CD4-positive, CD25-positive, alpha-beta regulatory T cell (primary cell): ENCODE measurements around the gene CNNM3. TPM values are rescaled to one million over a fixed set of nuclear protein-coding genes. Genes with fewer than 3 reads are reported as not detected.

Source experiments
- ATAC-seq, 2 donors: fragments of 150-1000 bp; cut with Tn5 transposase; one replicate each; pipeline ENCODE4 v1.10.0; 2021; ENCODE audit warnings: low read depth in 2 of 2, moderate number of reproducible peaks in 2 of 2, moderate library complexity in 1 of 2
- DNase-seq, 3 donors: peaks; one replicate each; pipeline versions ENCODE4 v3.0.0 to v3.0.0-alpha.2; 2012 to 2022; ENCODE audit warnings: mixed read lengths in 1 of 3
- H3K27ac ChIP-seq: one replicate; pipeline ENCODE4 v1.7.0; 2013; ENCODE audit warnings: mild to moderate bottlenecking, low read length; ENCODE audit not compliant: insufficient read depth, poor library complexity, severe bottlenecking
- H3K27me3 ChIP-seq: one replicate; pipeline ENCODE4 v1.7.0; 2013; ENCODE audit warnings: low read length; ENCODE audit not compliant: control insufficient read depth, insufficient read depth
- H3K36me3 ChIP-seq: one replicate; pipeline ENCODE4 v1.7.0; 2013; ENCODE audit warnings: mild to moderate bottlenecking, low read length, moderate library complexity; ENCODE audit not compliant: control insufficient read depth, insufficient read depth
- H3K4me1 ChIP-seq: 2 replicates; pipeline ENCODE4 v1.7.0; 2013; ENCODE audit warnings: mild to moderate bottlenecking, low read length; ENCODE audit not compliant: insufficient read depth, control insufficient read depth, poor library complexity, severe bottlenecking
- H3K4me3 ChIP-seq: one replicate; pipeline ENCODE4 v1.7.0; 2013; ENCODE audit warnings: low read depth, mild to moderate bottlenecking, low read length, moderate library complexity
- H3K9me3 ChIP-seq, 2 experiments: 1 replicate in 1 of 2; 2 replicates in 1 of 2; pipeline ENCODE4 v1.7.0; 2013; ENCODE audit warnings: low read length in 2 of 2, mild to moderate bottlenecking in 1 of 2, moderate library complexity in 1 of 2; ENCODE audit not compliant: control insufficient read depth in 2 of 2
- H3K27ac Mint-ChIP-seq, 3 donors: one replicate each; pipeline ENCODE4 v1.8.0; 2020 to 2022; ENCODE audit warnings: mild to moderate bottlenecking in 3 of 3, mixed read lengths in 3 of 3, moderate library complexity in 2 of 3
- H3K27me3 Mint-ChIP-seq: one replicate; pipeline ENCODE4 v1.8.0; 2022; ENCODE audit warnings: mild to moderate bottlenecking, mixed read lengths
- H3K36me3 Mint-ChIP-seq: one replicate; pipeline ENCODE4 v1.8.0; 2020; ENCODE audit warnings: mixed read lengths
- H3K4me1 Mint-ChIP-seq, 4 donors: one replicate each; pipeline ENCODE4 v1.8.0; 2020 to 2022; ENCODE audit warnings: mixed read lengths in 4 of 4, mild to moderate bottlenecking in 1 of 4
- H3K4me3 Mint-ChIP-seq, 4 donors: one replicate each; pipeline ENCODE4 v1.8.0; 2020 to 2022; ENCODE audit warnings: mild to moderate bottlenecking in 4 of 4, mixed read lengths in 4 of 4, moderate library complexity in 3 of 4
- H3K9me3 Mint-ChIP-seq, 7 donors: one replicate each; pipeline ENCODE4 v1.8.0; 2020 to 2022; ENCODE audit warnings: mixed read lengths in 7 of 7, mild to moderate bottlenecking in 3 of 7, moderate library complexity in 2 of 7
- polyA plus RNA-seq, 4 donors: library from polyadenylated mRNA; unstranded; fragments of 300-500 nt; fragmentation: Illumina TruSeq; gene quantifications; one replicate each; pipeline ENCODE4 v1.2.3, GENCODE V29; 2021
- total RNA-seq: library from RNA; stranded (reverse); gene quantifications from one replicate; pipeline ENCODE4 v1.2.3, GENCODE V29; 2022

CNNM3 gene
- total and polyA plus RNA-seq, 5 donors from 2014 or later, result 4.9 to 33.1 (median 10.3) TPM

DNA sequence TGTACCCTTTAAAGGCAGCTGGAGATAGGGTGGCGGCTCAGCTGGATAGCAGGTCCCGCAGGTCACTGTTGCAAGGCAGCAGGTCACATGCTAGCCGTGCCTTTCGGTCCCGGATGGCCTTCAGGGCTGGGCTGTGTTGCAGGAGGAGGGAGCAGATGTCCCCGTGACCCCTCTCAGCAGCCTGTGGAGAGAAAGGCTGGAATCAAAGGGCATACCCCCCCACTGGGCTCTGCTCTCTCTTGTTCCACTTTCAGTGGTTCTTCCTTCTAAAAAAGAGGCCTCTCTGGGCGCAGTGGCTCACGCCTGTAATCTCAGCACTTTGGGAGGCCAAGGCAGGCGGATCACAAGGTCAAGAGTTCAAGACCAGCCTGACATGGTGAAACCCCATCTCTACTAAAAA lies 32.2 kb downstream of the CNNM3 start:
- Histone ChIP-seq H3K4me3 (no peak overlapping the region), H3K36me3 (peaks cover 53% of the 10 kb centered on the region)

DNA sequence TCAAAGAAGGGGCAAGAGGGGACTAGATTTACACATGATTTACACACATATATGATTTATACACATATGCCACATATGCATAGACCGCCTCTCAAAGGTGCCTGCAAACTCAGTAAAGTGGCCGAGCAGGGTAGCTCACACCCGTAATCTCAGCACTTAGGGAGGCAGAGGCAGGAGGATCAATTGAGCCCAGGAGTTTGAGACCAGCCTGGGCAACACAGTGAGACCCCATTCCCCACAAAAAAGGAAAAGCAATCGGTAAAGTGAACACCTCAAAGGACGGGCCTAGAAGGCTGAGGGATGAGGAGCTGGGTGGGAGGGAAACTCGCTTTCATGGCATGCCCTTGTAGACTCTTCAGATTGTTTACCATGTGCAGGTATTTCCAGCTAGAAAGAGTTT lies 36.6 kb downstream of the CNNM3 start:
- H3K27me3 Mint-ChIP-seq, result no peaks in the 10 kb centered on the region
- H3K27ac Mint-ChIP-seq, result no peak overlapping the region
- H3K9me3 Mint-ChIP-seq, result no peaks in the 10 kb centered on the region
- H3K9me3 ChIP-seq, result no peaks in the 10 kb centered on the region
- H3K27ac ChIP-seq, result no peak overlapping the region
- H3K4me1 Mint-ChIP-seq, result peaks cover 16 to 42% (median 22%) of the 10 kb centered on the region in 4 donors
- no peaks in the 10 kb centered on the region for H3K27me3 ChIP-seq
- ATAC-seq (no peak), DNase-seq (no peak)
- peaks cover 54% of the 10 kb centered on the region for H3K36me3 ChIP-seq
- peak overlapping the region in 1 of 4 donors; percentile 66 for H3K4me3 Mint-ChIP-seq
- no peak overlapping the region for H3K4me3 ChIP-seq
- H3K36me3 Mint-ChIP-seq, result peaks cover 22% of the 10 kb centered on the region
- H3K4me1 ChIP-seq, result peaks cover 18% of the 10 kb centered on the region

More for the DNA sequence above, 32.2 kb downstream of the CNNM3 start:
- H3K9me3 Mint-ChIP-seq, result no peaks in the 10 kb centered on the region
- H3K27me3 ChIP-seq, result no peaks in the 10 kb centered on the region
- H3K4me3 Mint-ChIP-seq, result no peak overlapping the region
- H3K27ac ChIP-seq, result no peak overlapping the region
- peaks cover 0 to 12% (median 7%) of the 10 kb centered on the region in 4 donors for H3K4me1 Mint-ChIP-seq
- no peaks in the 10 kb centered on the region for H3K4me1 ChIP-seq
- H3K27ac Mint-ChIP-seq, result no peak overlapping the region
- no peak for ATAC-seq
- no peaks in the 10 kb centered on the region for H3K9me3 ChIP-seq
- DNase-seq, result no peak
- H3K36me3 Mint-ChIP-seq, result peaks cover 23% of the 10 kb centered on the region
- H3K27me3 Mint-ChIP-seq, result no peaks in the 10 kb centered on the region

GRCh38 chr2:96853321-96853720 lies 37.3 kb downstream of the CNNM3 start:
- Mint-ChIP-seq H3K36me3 (peaks cover 17% of the 10 kb centered on the region), H3K27ac (no peak overlapping the region), H3K9me3 (no peaks in the 10 kb centered on the region), H3K4me3 (peak overlapping the region in 2 of 4 donors; percentile 61 to 66), H3K27me3 (no peaks in the 10 kb centered on the region), H3K4me1 (peaks cover 15 to 39% (median 22%) of the 10 kb centered on the region in 4 donors)
- Histone ChIP-seq H3K4me3 (no peak overlapping the region), H3K36me3 (peaks cover 47% of the 10 kb centered on the region), H3K9me3 (no peaks in the 10 kb centered on the region), H3K27ac (no peak overlapping the region), H3K4me1 (peaks cover 18% of the 10 kb centered on the region), H3K27me3 (no peaks in the 10 kb centered on the region)
- ATAC-seq, result no peak
- no peak for DNase-seq

DNA sequence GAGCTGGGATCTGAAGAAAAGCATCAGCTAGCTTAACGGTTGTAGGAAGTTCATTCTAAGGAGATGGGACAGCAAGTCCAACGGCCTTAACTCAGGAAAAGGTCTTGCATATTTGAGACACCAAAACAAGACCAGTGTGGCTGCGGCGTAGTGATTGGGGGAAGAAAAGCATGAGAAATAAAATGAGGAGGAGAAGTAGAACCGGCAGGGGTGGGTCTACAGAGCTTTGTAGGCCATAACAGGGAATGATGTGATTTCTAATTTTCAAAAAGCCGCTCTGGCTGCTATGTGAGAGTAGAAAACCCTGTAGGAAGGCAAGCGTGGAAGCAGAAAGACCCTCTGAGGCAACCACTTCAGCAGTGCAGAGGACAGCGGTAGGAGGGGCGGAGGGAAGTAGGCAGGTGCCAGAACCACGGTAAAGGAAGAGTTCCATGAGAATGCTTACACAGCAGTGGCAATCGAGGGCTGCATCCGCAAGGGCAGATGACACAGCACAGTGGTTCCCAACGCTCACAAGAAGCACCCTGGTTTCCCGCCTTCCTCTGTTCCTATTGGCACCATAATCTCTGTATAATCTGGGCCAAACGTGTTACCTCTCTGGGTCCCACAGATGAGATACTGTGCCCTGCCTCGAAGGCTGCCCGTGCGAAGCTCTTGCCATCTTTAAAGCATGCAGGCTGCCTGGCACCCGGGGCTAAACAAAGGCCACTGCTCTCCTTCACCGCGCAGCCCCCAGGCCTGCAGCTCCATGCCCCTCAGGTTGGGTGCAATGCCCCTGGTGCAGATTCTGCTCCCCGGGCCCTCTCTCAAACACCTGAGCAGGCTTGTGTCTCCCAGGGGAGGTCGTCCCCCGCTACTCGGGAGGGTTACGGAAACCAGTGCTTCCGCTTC lies 41.0 kb downstream of the CNNM3 start:
- Mint-ChIP-seq H3K4me1 (peaks cover 16 to 52% (median 34%) of the 10 kb centered on the region in 4 donors), H3K27ac (peak overlapping the region; percentile 87 to 94 (median 88)), H3K27me3 (no peaks in the 10 kb centered on the region), H3K4me3 (peak overlapping the region; percentile 91 to 99 (median 94)), H3K36me3 (peaks cover 14% of the 10 kb centered on the region), H3K9me3 (no peaks in the 10 kb centered on the region)
- H3K4me3 ChIP-seq, result peak overlapping the region; percentile 82
- H3K9me3 ChIP-seq, result no peaks in the 10 kb centered on the region
- ATAC-seq (no peak), DNase-seq (peak in 1 of 3 donors; percentile 69)
- peaks cover 24% of the 10 kb centered on the region for H3K36me3 ChIP-seq
- no peaks in the 10 kb centered on the region for H3K27me3 ChIP-seq
- H3K4me1 ChIP-seq, result peaks cover 37% of the 10 kb centered on the region
- H3K27ac ChIP-seq, result peak overlapping the region; percentile 81

DNA sequence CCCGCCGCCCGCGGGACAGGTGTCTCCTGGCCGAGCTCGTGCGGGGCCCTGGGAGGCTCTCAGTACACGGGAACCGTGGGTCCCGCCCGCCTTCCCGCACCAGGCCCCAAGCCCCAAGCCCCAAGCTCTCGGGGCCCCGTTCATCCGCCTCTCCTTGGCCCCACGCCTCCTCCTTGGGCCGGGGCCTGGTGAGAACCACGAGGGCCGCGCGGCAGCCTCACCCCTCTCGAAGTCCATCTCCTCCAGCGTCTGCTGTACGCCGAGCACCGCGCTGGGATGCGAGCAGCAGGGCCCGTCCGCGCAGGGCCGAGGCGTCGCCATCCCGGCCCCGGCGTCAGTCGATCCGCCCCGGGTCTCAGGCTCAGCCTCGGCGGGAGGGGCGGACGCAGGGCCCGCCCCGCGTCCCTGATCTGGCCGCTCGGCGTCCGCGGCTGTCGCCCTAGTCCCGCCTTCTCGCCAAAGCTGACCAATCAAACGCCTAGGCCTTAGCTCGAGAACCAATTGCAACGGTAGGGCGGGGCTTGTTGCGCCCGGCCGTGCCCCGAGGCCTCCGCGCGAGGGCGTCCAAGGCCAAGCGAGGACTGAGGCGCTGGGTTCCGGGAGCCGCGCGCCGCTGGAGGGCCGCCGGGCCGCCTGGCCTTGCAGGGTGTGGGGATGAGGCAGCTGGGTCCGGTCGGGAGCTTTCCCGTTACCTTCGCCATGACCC lies 41.8 kb downstream of the CNNM3 start, which contains the start of gene ANKRD39:
TSS of gene ANKRD39 (minus strand) at position 350 of the 706 bp plus-strand sequence. CDS start at position 321, 29 bp downstream.
- Histone ChIP-seq H3K9me3 (no peaks in the 10 kb centered on the region), H3K4me1 (peaks cover 37% of the 10 kb centered on the region), H3K27ac (peak within 1 kb of the TSS; percentile 81), H3K36me3 (peaks cover 20% of the 10 kb centered on the region), H3K27me3 (no peaks in the 10 kb centered on the region), H3K4me3 (peak within 1 kb of the TSS; percentile 82)
- no peaks in the 10 kb centered on the region for H3K27me3 Mint-ChIP-seq
- ATAC-seq (peak; percentile 93 to 95), DNase-seq (peak; percentile 95 to 99 (median 98))
- H3K36me3 Mint-ChIP-seq, result peaks cover 12% of the 10 kb centered on the region
- peak within 1 kb of the TSS; percentile 87 to 94 (median 88) for H3K27ac Mint-ChIP-seq
- H3K4me3 Mint-ChIP-seq, result peak within 1 kb of the TSS; percentile 91 to 99 (median 94)
- H3K4me1 Mint-ChIP-seq, result peaks cover 16 to 50% (median 33%) of the 10 kb centered on the region in 4 donors
- H3K9me3 Mint-ChIP-seq, result peaks cover 0 to 1% (median 0%) of the 10 kb centered on the region in 7 donors

- Mint-ChIP-seq H3K4me3 (peak overlapping the region; percentile 89 to 99 (median 92)), H3K9me3 (peaks cover 0 to 1% (median 0%) of the 10 kb centered on the region in 7 donors), H3K4me1 (peaks cover 16 to 48% (median 29%) of the 10 kb centered on the region in 4 donors), H3K27me3 (no peaks in the 10 kb centered on the region), H3K36me3 (peaks cover 8% of the 10 kb centered on the region), H3K27ac (peak overlapping the region in 2 of 3 donors; percentile 75 to 86)
- DNase-seq, result no peak
- Histone ChIP-seq H3K36me3 (peaks cover 18% of the 10 kb centered on the region), H3K9me3 (no peaks in the 10 kb centered on the region), H3K4me3 (no peak overlapping the region), H3K4me1 (peaks cover 37% of the 10 kb centered on the region), H3K27me3 (no peaks in the 10 kb centered on the region), H3K27ac (no peak overlapping the region)
- ATAC-seq, result no peak
These were observed 43.1 kb downstream of the CNNM3 start for GRCh38 chr2:96859099-96859649.

GRCh38 chr2:96859681-96860064 lies 43.6 kb downstream of the CNNM3 start:
- DNase-seq (no peak), ATAC-seq (no peak)
- H3K27me3 Mint-ChIP-seq, result no peaks in the 10 kb centered on the region
- peak overlapping the region in 3 of 4 donors; percentile 89 to 99 (median 93) for H3K4me3 Mint-ChIP-seq
- Histone ChIP-seq H3K27me3 (no peaks in the 10 kb centered on the region), H3K4me3 (no peak overlapping the region), H3K36me3 (peaks cover 19% of the 10 kb centered on the region), H3K27ac (no peak overlapping the region), H3K9me3 (no peaks in the 10 kb centered on the region), H3K4me1 (peaks cover 37% of the 10 kb centered on the region)
- peaks cover 0 to 1% (median 0%) of the 10 kb centered on the region in 7 donors for H3K9me3 Mint-ChIP-seq
- peak overlapping the region in 2 of 3 donors; percentile 75 to 86 for H3K27ac Mint-ChIP-seq
- peaks cover 8% of the 10 kb centered on the region for H3K36me3 Mint-ChIP-seq
- peaks cover 15 to 48% (median 26%) of the 10 kb centered on the region in 4 donors for H3K4me1 Mint-ChIP-seq
